Neuron (in vitro differentiated cells): ENCODE results near the gene ZBTB5.

Experiments
- H2AFZ ChIP-seq: one replicate; pipeline ENCODE4 v1.6.1; 2013; ENCODE audit warnings: low read depth, mild to moderate bottlenecking, inconsistent platforms, low read length, moderate library complexity
- H3K27me3 ChIP-seq: one replicate; pipeline ENCODE4 v1.6.1; 2013; ENCODE audit warnings: low read length; ENCODE audit not compliant: insufficient read depth
- H3K36me3 ChIP-seq: one replicate; pipeline ENCODE4 v1.6.1; 2013; ENCODE audit warnings: low read length; ENCODE audit not compliant: insufficient read depth
- H3K4me1 ChIP-seq: one replicate; pipeline ENCODE4 v1.6.1; 2013; ENCODE audit warnings: low read length; ENCODE audit not compliant: insufficient read depth
- H3K4me3 ChIP-seq: 2 replicates; pipeline ENCODE4 v1.5.1; 2013; ENCODE audit warnings: mild to moderate bottlenecking, low read length, moderate library complexity
- H3K9me3 ChIP-seq: one replicate; pipeline ENCODE4 v1.6.1; 2013; ENCODE audit warnings: low read length

ZBTB5 gene

GRCh38 chr9:37422289-37423104 is 42.8 kb downstream of the ZBTB5 start, which contains the start of gene GRHPR:
Gene GRHPR (plus strand): TSS chr9:37422696. CDS start chr9:37422751, 55 bp downstream.
- no peaks in the 10 kb centered on the region for H3K27me3 ChIP-seq
- H2AFZ ChIP-seq, result peak within 1 kb of the TSS; percentile 77
- H3K4me3 ChIP-seq, result peak within 1 kb of the TSS; percentile 83
- H3K9me3 ChIP-seq, result no peaks in the 10 kb centered on the region
- peaks cover 19% of the 10 kb centered on the region for H3K4me1 ChIP-seq
- peaks cover 30% of the 10 kb centered on the region for H3K36me3 ChIP-seq

GRCh38 chr9:37421914-37422288 is 43.3 kb downstream of the ZBTB5 start:
- no peaks in the 10 kb centered on the region for H3K27me3 ChIP-seq
- H2AFZ ChIP-seq, result peak overlapping the region; percentile 77
- peaks cover 25% of the 10 kb centered on the region for H3K36me3 ChIP-seq
- H3K9me3 ChIP-seq, result no peaks in the 10 kb centered on the region
- peaks cover 19% of the 10 kb centered on the region for H3K4me1 ChIP-seq
- peak overlapping the region; percentile 83 for H3K4me3 ChIP-seq

GRCh38 chr9:37420271-37421215 is 44.7 kb downstream of the ZBTB5 start:
- Histone ChIP-seq H3K36me3 (peaks cover 14% of the 10 kb centered on the region), H2AFZ (no peak overlapping the region), H3K27me3 (no peaks in the 10 kb centered on the region), H3K4me1 (peaks cover 24% of the 10 kb centered on the region), H3K9me3 (no peaks in the 10 kb centered on the region), H3K4me3 (no peak overlapping the region)

- Histone ChIP-seq H3K4me1 (peaks cover 29% of the 10 kb centered on the region), H3K9me3 (no peaks in the 10 kb centered on the region), H3K36me3 (peaks cover 3% of the 10 kb centered on the region), H3K27me3 (no peaks in the 10 kb centered on the region), H3K4me3 (no peak overlapping the region), H2AFZ (no peak overlapping the region)
Observed at GRCh38 chr9:37419204-37419603, 46.0 kb downstream of the ZBTB5 start.

GRCh38 chr9:37417857-37418618 is 47.2 kb downstream of the ZBTB5 start:
- H2AFZ ChIP-seq, result no peak overlapping the region
- no peak overlapping the region for H3K4me3 ChIP-seq
- H3K9me3 ChIP-seq, result no peaks in the 10 kb centered on the region
- no peaks in the 10 kb centered on the region for H3K27me3 ChIP-seq
- H3K4me1 ChIP-seq, result peaks cover 19% of the 10 kb centered on the region
- H3K36me3 ChIP-seq, result no peaks in the 10 kb centered on the region

GRCh38 chr9:37417252-37417803 is 47.9 kb downstream of the ZBTB5 start:
- no peak overlapping the region for H2AFZ ChIP-seq
- no peak overlapping the region for H3K4me3 ChIP-seq
- H3K27me3 ChIP-seq, result no peaks in the 10 kb centered on the region
- H3K4me1 ChIP-seq, result peaks cover 19% of the 10 kb centered on the region
- H3K9me3 ChIP-seq, result no peaks in the 10 kb centered on the region
- H3K36me3 ChIP-seq, result no peaks in the 10 kb centered on the region

- Histone ChIP-seq H2AFZ (peak overlapping the region; percentile 55), H3K4me1 (peaks cover 14% of the 10 kb centered on the region), H3K9me3 (no peaks in the 10 kb centered on the region), H3K27me3 (no peaks in the 10 kb centered on the region), H3K4me3 (peak overlapping the region; percentile 12), H3K36me3 (no peaks in the 10 kb centered on the region)
Observed at GRCh38 chr9:37415011-37415719, 50.1 kb downstream of the ZBTB5 start.

GRCh38 chr9:37414503-37414943 is 50.7 kb downstream of the ZBTB5 start:
- Histone ChIP-seq H3K9me3 (no peaks in the 10 kb centered on the region), H3K4me1 (peaks cover 14% of the 10 kb centered on the region), H3K36me3 (no peaks in the 10 kb centered on the region), H2AFZ (peak overlapping the region; percentile 55), H3K27me3 (no peaks in the 10 kb centered on the region), H3K4me3 (no peak overlapping the region)

GRCh38 chr9:37413311-37413710 is 51.9 kb downstream of the ZBTB5 start:
- Histone ChIP-seq H3K27me3 (no peaks in the 10 kb centered on the region), H3K4me3 (no peak overlapping the region), H2AFZ (no peak overlapping the region), H3K4me1 (peaks cover 14% of the 10 kb centered on the region), H3K36me3 (no peaks in the 10 kb centered on the region), H3K9me3 (no peaks in the 10 kb centered on the region)

- no peaks in the 10 kb centered on the region for H3K27me3 ChIP-seq
- H2AFZ ChIP-seq, result no peak overlapping the region
- no peak overlapping the region for H3K4me3 ChIP-seq
- no peaks in the 10 kb centered on the region for H3K36me3 ChIP-seq
- H3K9me3 ChIP-seq, result no peaks in the 10 kb centered on the region
- H3K4me1 ChIP-seq, result peaks cover 14% of the 10 kb centered on the region
Observed at GRCh38 chr9:37412431-37413151, 52.7 kb downstream of the ZBTB5 start.

- Histone ChIP-seq H3K9me3 (no peaks in the 10 kb centered on the region), H3K36me3 (no peaks in the 10 kb centered on the region), H3K27me3 (no peaks in the 10 kb centered on the region), H3K4me1 (peaks cover 14% of the 10 kb centered on the region), H2AFZ (no peak overlapping the region), H3K4me3 (no peak overlapping the region)
Observed at GRCh38 chr9:37410969-37411785, 54.1 kb downstream of the ZBTB5 start.
